Nephron (organoid): ENCODE data around the gene CDC20.

Experiments
- H3K27ac Mint-ChIP-seq, 3 experiments: 2 replicates each; pipeline ENCODE4 v1.8.0; 2020; ENCODE audit warnings: mixed read lengths in 3 of 3, mild to moderate bottlenecking in 2 of 3, moderate library complexity in 1 of 3
- H3K27me3 Mint-ChIP-seq: 2 replicates; pipeline ENCODE4 v1.8.0; 2021; ENCODE audit warnings: low read depth, mild to moderate bottlenecking, moderate library complexity, mixed read lengths
- H3K36me3 Mint-ChIP-seq: 2 replicates; pipeline ENCODE4 v1.8.0; 2020; ENCODE audit warnings: low read depth, mixed read lengths
- H3K4me1 Mint-ChIP-seq: 2 replicates; pipeline ENCODE4 v1.8.0; 2020; ENCODE audit warnings: mixed read lengths
- H3K4me3 Mint-ChIP-seq, 3 experiments: 2 replicates each; pipeline ENCODE4 v1.8.0; 2020; ENCODE audit warnings: mild to moderate bottlenecking in 3 of 3, mixed read lengths in 3 of 3, moderate library complexity in 2 of 3
- H3K9me3 Mint-ChIP-seq: 2 replicates; pipeline ENCODE4 v1.8.0; 2020; ENCODE audit warnings: mixed read lengths
- TF ChIP-seq, protein P1 (sequence below), 3 experiments: fragments of 200-600 bp; sonication (generic); IDR thresholded peaks; one replicate each; pipeline ENCODE4 v1.5.0; 2021; ENCODE audit warnings: antibody characterized with exemption in 3 of 3; ENCODE audit not compliant: unreplicated experiment in 3 of 3

Gene CDC20

DNA sequence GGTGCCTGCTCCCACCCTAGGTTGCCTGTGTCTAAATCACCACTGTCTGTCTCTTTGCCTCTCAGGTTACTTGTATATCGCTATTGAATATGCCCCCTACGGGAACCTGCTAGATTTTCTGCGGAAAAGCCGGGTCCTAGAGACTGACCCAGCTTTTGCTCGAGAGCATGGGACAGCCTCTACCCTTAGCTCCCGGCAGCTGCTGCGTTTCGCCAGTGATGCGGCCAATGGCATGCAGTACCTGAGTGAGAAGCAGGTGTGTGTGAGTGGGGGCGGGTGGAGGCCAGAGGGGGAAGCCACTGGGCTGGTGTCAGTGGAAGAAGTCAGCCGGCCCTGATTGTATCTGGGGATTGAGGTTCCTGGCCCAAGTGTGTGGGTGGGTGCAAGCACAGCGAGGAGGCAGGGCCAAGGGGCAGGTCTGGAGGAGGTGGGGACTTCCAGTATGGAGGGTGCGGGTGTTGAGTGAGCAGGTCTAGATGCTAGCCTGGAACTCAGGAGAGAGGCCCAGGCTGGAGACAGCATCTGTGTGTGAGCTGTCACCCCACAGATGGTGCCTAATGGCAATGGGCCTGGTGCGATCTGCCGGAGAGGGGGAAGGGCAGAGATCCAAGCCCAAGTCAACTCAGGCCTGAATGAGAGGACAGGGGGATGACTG lies 40.8 kb upstream of the CDC20 start:
- Mint-ChIP-seq H3K4me1 (no peaks in the 10 kb centered on the region), H3K27ac (no peak overlapping the region), H3K36me3 (no peaks in the 10 kb centered on the region), H3K27me3 (peaks cover 13% of the 10 kb centered on the region), H3K9me3 (no peaks in the 10 kb centered on the region), H3K4me3 (no peak overlapping the region)
- TF ChIP-seq, protein P1, sequence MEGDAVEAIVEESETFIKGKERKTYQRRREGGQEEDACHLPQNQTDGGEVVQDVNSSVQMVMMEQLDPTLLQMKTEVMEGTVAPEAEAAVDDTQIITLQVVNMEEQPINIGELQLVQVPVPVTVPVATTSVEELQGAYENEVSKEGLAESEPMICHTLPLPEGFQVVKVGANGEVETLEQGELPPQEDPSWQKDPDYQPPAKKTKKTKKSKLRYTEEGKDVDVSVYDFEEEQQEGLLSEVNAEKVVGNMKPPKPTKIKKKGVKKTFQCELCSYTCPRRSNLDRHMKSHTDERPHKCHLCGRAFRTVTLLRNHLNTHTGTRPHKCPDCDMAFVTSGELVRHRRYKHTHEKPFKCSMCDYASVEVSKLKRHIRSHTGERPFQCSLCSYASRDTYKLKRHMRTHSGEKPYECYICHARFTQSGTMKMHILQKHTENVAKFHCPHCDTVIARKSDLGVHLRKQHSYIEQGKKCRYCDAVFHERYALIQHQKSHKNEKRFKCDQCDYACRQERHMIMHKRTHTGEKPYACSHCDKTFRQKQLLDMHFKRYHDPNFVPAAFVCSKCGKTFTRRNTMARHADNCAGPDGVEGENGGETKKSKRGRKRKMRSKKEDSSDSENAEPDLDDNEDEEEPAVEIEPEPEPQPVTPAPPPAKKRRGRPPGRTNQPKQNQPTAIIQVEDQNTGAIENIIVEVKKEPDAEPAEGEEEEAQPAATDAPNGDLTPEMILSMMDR (IDR thresholded peaks at IDR 0.05; ENCODE audit: unreplicated experiment in 3 of 3): no peak

DNA sequence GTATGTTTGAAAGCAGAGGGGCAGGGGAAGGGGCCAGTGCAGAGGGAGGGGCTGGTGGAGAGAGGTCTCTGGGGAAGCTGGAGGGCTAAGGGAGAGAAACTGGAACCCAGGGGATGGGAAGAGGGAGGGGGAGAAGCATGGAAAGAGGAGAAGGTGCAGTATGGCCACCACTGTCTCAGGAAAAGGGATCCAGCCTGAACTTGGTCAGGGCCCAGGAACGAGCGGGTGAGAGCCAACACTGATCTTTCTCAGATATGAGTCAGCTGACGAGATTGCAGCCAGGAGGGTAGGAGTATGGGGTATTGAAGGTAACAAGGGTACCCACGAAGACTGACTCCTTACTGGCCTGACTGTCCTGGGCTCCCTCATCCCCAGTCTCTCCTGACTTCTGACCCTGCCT lies 40.0 kb upstream of the CDC20 start:
- Mint-ChIP-seq H3K4me1 (no peaks in the 10 kb centered on the region), H3K27me3 (peaks cover 13% of the 10 kb centered on the region), H3K36me3 (peaks cover 3% of the 10 kb centered on the region), H3K4me3 (no peak overlapping the region), H3K9me3 (no peaks in the 10 kb centered on the region), H3K27ac (no peak overlapping the region)
- TF ChIP-seq, protein P1 (IDR thresholded peaks at IDR 0.05; ENCODE audit: unreplicated experiment in 3 of 3): no peak

DNA sequence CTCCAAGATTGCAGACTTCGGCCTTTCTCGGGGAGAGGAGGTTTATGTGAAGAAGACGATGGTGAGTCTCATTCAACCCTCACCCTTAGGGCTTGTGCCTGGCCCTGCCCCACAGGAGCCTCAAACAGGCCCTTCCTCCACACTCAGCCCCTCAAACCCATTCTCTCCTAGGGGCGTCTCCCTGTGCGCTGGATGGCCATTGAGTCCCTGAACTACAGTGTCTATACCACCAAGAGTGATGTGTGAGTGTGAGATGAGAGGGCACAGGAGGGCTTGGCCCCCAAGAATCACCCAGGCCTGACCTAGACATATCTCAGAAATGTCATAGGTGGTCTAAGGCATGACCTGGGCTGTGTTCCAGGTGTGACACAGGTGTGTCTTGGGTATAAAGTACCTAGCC lies 39.5 kb upstream of the CDC20 start:
- no peaks in the 10 kb centered on the region for H3K4me1 Mint-ChIP-seq
- peaks cover 2% of the 10 kb centered on the region for H3K9me3 Mint-ChIP-seq
- H3K36me3 Mint-ChIP-seq: peaks cover 7% of the 10 kb centered on the region
- no peak overlapping the region for H3K4me3 Mint-ChIP-seq
- peaks cover 13% of the 10 kb centered on the region for H3K27me3 Mint-ChIP-seq
- TF ChIP-seq, protein P1 (IDR thresholded peaks at IDR 0.05; ENCODE audit: unreplicated experiment in 3 of 3): no peak
- H3K27ac Mint-ChIP-seq: no peak overlapping the region

DNA sequence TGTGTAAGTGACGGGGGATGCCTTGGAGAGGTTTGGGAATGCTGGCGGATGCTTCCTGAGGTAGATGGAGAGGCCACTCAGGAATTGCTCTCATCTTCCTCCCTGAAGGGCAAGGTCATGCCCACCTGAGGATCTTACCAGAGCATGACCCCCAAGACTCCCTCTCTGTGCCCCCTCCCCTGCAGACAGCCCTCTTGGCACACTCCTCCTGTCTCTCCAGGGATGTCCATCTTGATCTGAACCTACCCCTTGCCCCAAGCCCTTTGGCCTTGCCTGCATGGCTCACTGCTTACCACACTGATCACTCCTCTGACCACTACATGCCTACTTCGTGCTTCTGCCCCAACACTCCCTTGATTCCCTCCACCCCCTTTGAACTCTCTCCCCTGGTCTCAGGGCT lies 39.0 kb upstream of the CDC20 start:
- peaks cover 13% of the 10 kb centered on the region for H3K27me3 Mint-ChIP-seq

DNA sequence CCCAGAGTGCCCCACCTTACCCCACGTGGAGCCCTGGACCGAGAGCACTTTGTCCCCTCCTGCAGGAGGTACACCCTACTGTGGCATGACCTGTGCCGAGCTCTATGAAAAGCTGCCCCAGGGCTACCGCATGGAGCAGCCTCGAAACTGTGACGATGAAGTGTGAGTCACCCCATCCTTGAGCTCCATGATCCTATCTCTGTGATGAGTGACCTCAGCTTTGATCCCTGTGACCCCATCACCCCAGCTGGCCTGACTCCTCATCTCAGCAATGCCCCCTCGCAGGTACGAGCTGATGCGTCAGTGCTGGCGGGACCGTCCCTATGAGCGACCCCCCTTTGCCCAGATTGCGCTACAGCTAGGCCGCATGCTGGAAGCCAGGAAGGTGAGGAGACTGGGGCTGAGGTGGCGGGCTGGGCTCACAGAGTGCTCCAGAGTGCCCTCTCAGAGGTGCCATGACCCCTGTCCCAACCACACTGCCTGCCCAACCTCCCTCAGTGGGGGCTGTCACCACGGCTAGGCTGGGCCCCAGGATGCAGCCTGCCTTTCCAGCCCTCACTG lies 37.4 kb upstream of the CDC20 start:
- peaks cover 14% of the 10 kb centered on the region for H3K36me3 Mint-ChIP-seq
- H3K27me3 Mint-ChIP-seq: peaks cover 10% of the 10 kb centered on the region
- H3K27ac Mint-ChIP-seq: no peak overlapping the region
- TF ChIP-seq, protein P1 (IDR thresholded peaks at IDR 0.05; ENCODE audit: unreplicated experiment in 3 of 3): no peak
- H3K9me3 Mint-ChIP-seq: peaks cover 15% of the 10 kb centered on the region
- no peak overlapping the region for H3K4me3 Mint-ChIP-seq
- no peaks in the 10 kb centered on the region for H3K4me1 Mint-ChIP-seq

More for the DNA sequence above, 39.0 kb upstream of the CDC20 start:
- Mint-ChIP-seq H3K4me3 (no peak overlapping the region), H3K9me3 (peaks cover 7% of the 10 kb centered on the region), H3K36me3 (peaks cover 12% of the 10 kb centered on the region), H3K27ac (no peak overlapping the region), H3K4me1 (no peaks in the 10 kb centered on the region)
- TF ChIP-seq, protein P1 (IDR thresholded peaks at IDR 0.05; ENCODE audit: unreplicated experiment in 3 of 3): no peak

DNA sequence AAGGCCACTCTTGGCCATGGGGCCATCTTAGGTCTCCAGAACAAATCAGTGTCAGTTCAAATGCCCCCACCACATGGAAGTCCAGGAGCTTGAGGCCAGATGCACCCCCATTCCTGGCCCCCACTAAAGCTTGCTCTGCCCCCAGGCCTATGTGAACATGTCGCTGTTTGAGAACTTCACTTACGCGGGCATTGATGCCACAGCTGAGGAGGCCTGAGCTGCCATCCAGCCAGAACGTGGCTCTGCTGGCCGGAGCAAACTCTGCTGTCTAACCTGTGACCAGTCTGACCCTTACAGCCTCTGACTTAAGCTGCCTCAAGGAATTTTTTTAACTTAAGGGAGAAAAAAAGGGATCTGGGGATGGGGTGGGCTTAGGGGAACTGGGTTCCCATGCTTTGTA lies 36.3 kb upstream of the CDC20 start:
- Mint-ChIP-seq H3K27me3 (peaks cover 10% of the 10 kb centered on the region), H3K9me3 (peaks cover 22% of the 10 kb centered on the region), H3K27ac (no peak overlapping the region), H3K4me1 (no peaks in the 10 kb centered on the region), H3K36me3 (peaks cover 14% of the 10 kb centered on the region), H3K4me3 (no peak overlapping the region)
- TF ChIP-seq, protein P1 (IDR thresholded peaks at IDR 0.05; ENCODE audit: unreplicated experiment in 3 of 3): no peak
